Measurements from ENCODE around the gene HDAC4. TPM values are rescaled to one million over a fixed set of nuclear protein-coding genes. Genes with fewer than 3 reads are reported as not detected.

Gene HDAC4
- total and polyA plus RNA-seq, 2 of the 4 experiments (the other 2 are of a cell fraction), result 4.1 to 7.2 TPM

- ChIA-PET CTCF (no interaction called here), POLR2A (ENCODE audit: unreplicated experiment) (no interaction called here)
- no peak overlapping the region for H2AK5ac ChIP-seq (ENCODE audit: low read depth, low read length)
- dilution Hi-C loops (cut with HindIII; ENCODE audit: low sequenced_read_pairs, unreplicated experiment), result no loop called here
- no peak overlapping the region for H2AFZ ChIP-seq (replicated peaks; ENCODE audit: low read length, poor library complexity)
- intact Hi-C loops (cut with micrococcal nuclease), result no loop called here
- H3K4me1 ChIP-seq (ENCODE audit: control insufficient read depth, insufficient read depth, low read length), result peaks cover 25% of the 10 kb centered on the region
- no peak overlapping the region for H2AK9ac ChIP-seq (replicated peaks; ENCODE audit: low read depth, low read length, poor library complexity)
- no peak overlapping the region for H3K56ac ChIP-seq (ENCODE audit: extremely low read depth, insufficient read depth, low read length)
- no peak overlapping the region for H2BK20ac ChIP-seq (ENCODE audit: low read depth, low read length)
- TF ChIP-seq BHLHE40 (IDR thresholded peaks at IDR 0.05; ENCODE audit: low read depth, low read length) (no peak), MAFK (IDR thresholded peaks at IDR 0.05; ENCODE audit: low read depth, low read length) (no peak), MAZ (IDR thresholded peaks at IDR 0.05; ENCODE audit: borderline replicate concordance, low read depth, low read length) (no peak), MXI1 (IDR thresholded peaks at IDR 0.05; ENCODE audit: borderline replicate concordance, low read depth, low read length) (no peak)
- no peak overlapping the region for H3K14ac ChIP-seq (replicated peaks; ENCODE audit: low read depth, low read length)
- no peak overlapping the region for H2BK15ac ChIP-seq (ENCODE audit: low read depth, low read length)
- no peak overlapping the region for H3K23ac ChIP-seq (ENCODE audit: low read depth, low read length)
- DNase-seq, result no peak
- H4K5ac ChIP-seq (ENCODE audit: low read depth, low read length), result no peak overlapping the region
- no peak overlapping the region for H2BK5ac ChIP-seq (ENCODE audit: low read depth, low read length, poor library complexity, severe bottlenecking)
- H3K27me3 ChIP-seq (ENCODE audit: control insufficient read depth, insufficient read depth, low read length), result no peaks in the 10 kb centered on the region
- no peak overlapping the region for H3K4ac ChIP-seq (ENCODE audit: low read depth, low read length)
- peaks cover 2% of the 10 kb centered on the region; the same call in 1 of the 2 replicates for H3K9me3 ChIP-seq (ENCODE audit: control insufficient read depth, insufficient read depth, low read length)
- ATAC-seq (ENCODE audit: low read depth), result no peak
- no peak overlapping the region for H3K9ac ChIP-seq (ENCODE audit: low read depth, low read length)
- H3K4me2 ChIP-seq (ENCODE audit: low read depth, low read length), result no peak overlapping the region
- peaks cover 10% of the 10 kb centered on the region for H3K9me1 ChIP-seq (ENCODE audit: insufficient read depth, low read length)
- H3K79me1 ChIP-seq (ENCODE audit: low read depth in 1 of 2, low read length in 2 of 2), result peaks cover 27 to 78% of the 10 kb centered on the region in 2 experiments
- no peak overlapping the region for H2BK120ac ChIP-seq (ENCODE audit: low read depth, low read length)
- 82% methylated on average over 13 of the region's 33 CpGs; no CpG with 5 or more reads in 1 of the 2 experiments for WGBS, 2 experiments (ENCODE audit: extremely low coverage in 2 of 2, insufficient read length in 1 of 2)
- no peak overlapping the region for H3K27ac ChIP-seq (ENCODE audit: insufficient read depth, low read length)
- no peak overlapping the region for H3K18ac ChIP-seq (ENCODE audit: low read depth, low read length)
- no TSS peak for BruUV-seq (replicated peaks)
- H4K91ac ChIP-seq (ENCODE audit: insufficient read depth, low read depth, low read length), result no peak overlapping the region
- peaks cover 9% of the 10 kb centered on the region for H3K36me3 ChIP-seq (ENCODE audit: control insufficient read depth, insufficient read depth, low read length)
- H3K4me3 ChIP-seq (ENCODE audit: insufficient read depth, low read depth, low read length), result no peak overlapping the region
- H4K20me1 ChIP-seq (ENCODE audit: insufficient read depth, low read length), result peaks cover 10% of the 10 kb centered on the region; the same call in 1 of the 2 replicates
- no peak overlapping the region for H4K8ac ChIP-seq (ENCODE audit: low read depth in 2 of 2, low read length in 2 of 2)
- in situ Hi-C loops (cut with MboI; ENCODE audit: low sequenced_read_pairs), result no loop called here
Measured at GRCh38 chr2:239312741-239313667, 87.8 kb downstream of the HDAC4 start.

Data from IMR-90 (cell line).